ENCODE data around the gene ZDHHC9. TPM values are rescaled to one million over a fixed set of nuclear protein-coding genes. Genes with fewer than 3 reads are reported as not detected.

ZDHHC9 gene
- polyA plus RNA-seq, 2 donors = 4.6 to 8.1 TPM

DNA sequence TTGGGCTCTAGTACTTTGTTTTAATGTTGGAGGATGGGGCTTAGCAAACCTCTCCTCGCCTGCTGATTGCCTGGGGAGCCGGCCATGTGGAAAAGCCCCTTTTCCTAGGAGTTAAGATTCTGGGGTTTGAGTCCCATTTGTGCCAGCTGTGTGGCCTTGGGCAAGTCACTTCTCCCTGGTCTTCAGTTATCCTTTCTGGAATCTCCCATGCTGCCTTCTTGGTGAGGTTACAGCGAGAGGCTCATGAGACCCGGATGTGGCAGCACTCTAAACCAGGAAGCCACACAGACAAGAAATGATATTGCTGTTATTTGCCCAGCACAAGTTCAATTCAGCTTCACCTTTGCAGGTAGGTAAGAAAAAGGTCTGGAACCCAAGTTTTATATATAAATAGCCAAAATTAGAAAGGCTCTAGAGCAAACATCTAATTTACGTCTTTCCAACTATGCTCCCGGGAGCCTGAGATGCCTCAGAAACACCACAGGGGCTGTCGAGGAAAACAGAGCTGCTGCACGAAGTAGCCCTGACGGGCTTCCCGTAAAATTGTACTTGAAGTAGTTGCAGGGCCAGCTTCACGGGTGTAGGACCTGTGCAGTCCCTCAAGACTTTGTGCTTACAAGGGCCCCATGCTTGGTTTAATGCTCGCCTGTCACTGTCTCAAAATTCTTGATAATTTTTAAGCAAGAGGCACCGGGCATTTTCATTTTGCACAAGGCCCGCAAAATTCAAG, 72.3 kb downstream of the ZDHHC9 start:
- Histone ChIP-seq H3K27ac (ENCODE audit: low read depth in 2 of 2, low read length in 1 of 2) (no peak overlapping the region), H3K9me3 (ENCODE audit: control insufficient read depth in 2 of 2, insufficient read depth in 1 of 2, low read depth in 1 of 2, low read length in 1 of 2) (no peaks in the 10 kb centered on the region), H3K27me3 (ENCODE audit: control insufficient read depth in 1 of 2, insufficient read depth in 2 of 2, low read length in 2 of 2) (no peaks in the 10 kb centered on the region), H3K4me1 (ENCODE audit: control insufficient read depth in 2 of 2, insufficient read depth in 2 of 2, low read length in 1 of 2) (no peaks in the 10 kb centered on the region), H3K36me3 (ENCODE audit: control insufficient read depth in 2 of 2, insufficient read depth in 2 of 2, low read length in 1 of 2) (no peaks in the 10 kb centered on the region), H3K4me3 (ENCODE audit: low read depth in 1 of 2, low read length in 2 of 2) (no peak overlapping the region)
- 73 to 76% methylated on average over 14 of the region's 14 CpGs for WGBS, 2 donors

DNA sequence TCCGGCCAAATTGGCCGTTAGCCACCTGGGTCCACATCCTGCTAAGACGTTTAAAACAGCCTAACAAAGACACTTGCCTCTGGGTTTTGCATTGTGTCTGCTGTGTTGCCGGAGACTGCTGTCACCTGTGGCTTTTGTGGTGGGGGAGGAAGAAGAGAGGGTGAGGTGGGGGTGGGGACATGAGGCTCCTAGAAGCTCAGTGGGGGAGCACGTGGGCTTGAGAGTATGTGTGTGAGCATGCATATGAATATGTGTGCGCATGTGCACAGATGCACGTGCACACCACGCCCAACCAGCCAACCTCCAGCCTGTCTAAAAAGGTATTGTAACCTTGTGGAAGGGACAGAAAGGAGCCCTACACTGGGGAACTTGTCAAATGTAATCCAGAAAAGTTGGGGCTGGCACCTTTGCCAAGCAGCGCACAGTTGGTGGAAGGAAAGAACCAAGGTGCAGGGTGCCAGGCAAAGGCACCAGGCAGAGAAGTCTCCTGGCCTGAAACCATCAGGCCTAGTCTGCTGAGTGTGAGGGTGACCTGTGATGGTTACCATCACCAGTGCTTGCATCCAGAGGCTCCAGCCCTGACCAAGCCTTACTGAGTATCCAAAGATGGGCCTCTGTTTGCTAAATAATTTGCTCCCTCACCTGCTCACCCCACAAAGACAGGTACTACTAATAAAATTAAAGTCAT, 74.1 kb downstream of the ZDHHC9 start:
- H3K36me3 ChIP-seq (ENCODE audit: control insufficient read depth in 2 of 2, insufficient read depth in 2 of 2, low read length in 1 of 2) = no peaks in the 10 kb centered on the region
- no peak overlapping the region for H3K27ac ChIP-seq (ENCODE audit: low read depth in 2 of 2, low read length in 1 of 2)
- H3K4me3 ChIP-seq (ENCODE audit: low read depth in 1 of 2, low read length in 2 of 2) = no peak overlapping the region
- no peaks in the 10 kb centered on the region for H3K27me3 ChIP-seq (ENCODE audit: control insufficient read depth in 1 of 2, insufficient read depth in 2 of 2, low read length in 2 of 2)
- no peaks in the 10 kb centered on the region for H3K9me3 ChIP-seq (ENCODE audit: control insufficient read depth in 2 of 2, insufficient read depth in 1 of 2, low read depth in 1 of 2, low read length in 1 of 2)
- WGBS, 2 donors = 54 to 62% methylated on average over 9 of the region's 9 CpGs
- H3K4me1 ChIP-seq (ENCODE audit: control insufficient read depth in 2 of 2, insufficient read depth in 2 of 2, low read length in 1 of 2) = no peaks in the 10 kb centered on the region

DNA sequence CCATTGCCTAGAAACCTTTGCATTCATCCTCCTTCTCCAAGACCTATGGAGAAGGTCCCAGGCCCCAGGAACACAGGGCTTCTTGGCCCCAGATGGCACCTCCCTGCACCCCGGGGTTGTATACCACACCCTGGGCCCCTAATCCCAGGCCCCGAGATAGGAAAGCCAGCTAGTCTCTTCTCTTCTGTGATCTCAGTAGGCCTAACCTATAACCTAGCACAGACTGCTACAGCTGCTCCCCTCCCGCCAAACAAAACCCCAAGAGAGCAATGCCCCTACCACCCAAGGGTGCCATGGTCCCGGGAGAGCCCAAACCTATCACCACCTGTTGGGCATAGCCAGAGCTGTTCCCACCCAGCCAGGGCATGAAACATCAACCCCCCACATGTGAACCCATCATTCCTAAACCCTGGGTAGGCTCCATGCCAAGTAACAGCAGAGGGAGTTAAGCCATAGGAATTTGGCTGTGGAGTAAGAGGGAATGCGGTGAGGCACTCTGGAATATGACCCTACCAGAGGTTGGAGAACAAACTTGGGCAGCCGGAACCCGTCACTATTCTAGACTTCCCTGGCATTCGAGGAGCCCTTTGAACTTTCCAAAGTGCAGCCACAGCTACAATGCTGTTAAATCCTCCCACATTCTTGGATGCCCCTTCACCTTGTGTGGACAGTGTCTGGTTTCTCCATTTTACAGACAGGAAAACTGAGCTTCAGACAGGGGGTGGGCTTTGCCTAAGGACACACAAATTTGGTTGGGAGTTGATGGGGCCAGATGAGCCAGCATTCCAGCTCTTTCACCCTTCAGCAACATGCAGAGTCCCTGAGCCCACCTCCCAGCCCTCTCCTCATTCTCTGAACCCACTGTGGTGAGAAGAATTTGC, 74.9 kb downstream of the ZDHHC9 start:
- Histone ChIP-seq H3K36me3 (ENCODE audit: control insufficient read depth in 2 of 2, insufficient read depth in 2 of 2, low read length in 1 of 2) (no peaks in the 10 kb centered on the region), H3K27ac (ENCODE audit: low read depth in 2 of 2, low read length in 1 of 2) (no peak overlapping the region)
- WGBS, 2 donors = 80 to 86% methylated on average over 8 of the region's 8 CpGs

DNA sequence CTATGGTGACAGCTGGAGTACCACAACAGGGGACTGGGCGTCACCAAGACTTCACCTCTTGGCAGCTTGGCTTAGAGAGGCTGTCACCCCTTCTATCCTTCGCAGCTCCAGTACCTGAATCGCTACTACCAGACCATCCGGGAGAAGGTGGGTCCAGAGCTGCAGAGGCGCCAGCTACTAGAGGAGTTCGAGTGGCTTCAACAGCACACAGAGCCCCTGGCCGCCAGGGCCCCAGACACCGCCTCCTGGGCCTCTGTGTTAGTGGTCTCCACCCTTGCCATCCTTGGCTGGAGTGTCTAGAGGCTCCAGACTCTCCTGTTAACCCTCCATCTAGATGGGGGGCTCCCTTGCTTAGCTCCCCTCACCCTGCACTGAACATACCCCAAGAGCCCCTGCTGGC, 75.5 kb downstream of the ZDHHC9 start:
- no peak overlapping the region for H3K4me3 ChIP-seq (ENCODE audit: low read depth in 1 of 2, low read length in 2 of 2)
- no peak overlapping the region for H3K27ac ChIP-seq (ENCODE audit: low read depth in 2 of 2, low read length in 1 of 2)
- no peaks in the 10 kb centered on the region for H3K9me3 ChIP-seq (ENCODE audit: control insufficient read depth in 2 of 2, insufficient read depth in 1 of 2, low read depth in 1 of 2, low read length in 1 of 2)
- 91 to 94% methylated on average over 8 of the region's 8 CpGs for WGBS, 2 donors
- no peaks in the 10 kb centered on the region for H3K36me3 ChIP-seq (ENCODE audit: control insufficient read depth in 2 of 2, insufficient read depth in 2 of 2, low read length in 1 of 2)
- H3K27me3 ChIP-seq (ENCODE audit: control insufficient read depth in 1 of 2, insufficient read depth in 2 of 2, low read length in 2 of 2) = no peaks in the 10 kb centered on the region
- no peaks in the 10 kb centered on the region for H3K4me1 ChIP-seq (ENCODE audit: control insufficient read depth in 2 of 2, insufficient read depth in 2 of 2, low read length in 1 of 2)

More for the DNA sequence above, 74.9 kb downstream of the ZDHHC9 start:
- Histone ChIP-seq H3K9me3 (ENCODE audit: control insufficient read depth in 2 of 2, insufficient read depth in 1 of 2, low read depth in 1 of 2, low read length in 1 of 2) (no peaks in the 10 kb centered on the region), H3K4me1 (ENCODE audit: control insufficient read depth in 2 of 2, insufficient read depth in 2 of 2, low read length in 1 of 2) (no peaks in the 10 kb centered on the region), H3K4me3 (ENCODE audit: low read depth in 1 of 2, low read length in 2 of 2) (no peak overlapping the region), H3K27me3 (ENCODE audit: control insufficient read depth in 1 of 2, insufficient read depth in 2 of 2, low read length in 2 of 2) (no peaks in the 10 kb centered on the region)

DNA sequence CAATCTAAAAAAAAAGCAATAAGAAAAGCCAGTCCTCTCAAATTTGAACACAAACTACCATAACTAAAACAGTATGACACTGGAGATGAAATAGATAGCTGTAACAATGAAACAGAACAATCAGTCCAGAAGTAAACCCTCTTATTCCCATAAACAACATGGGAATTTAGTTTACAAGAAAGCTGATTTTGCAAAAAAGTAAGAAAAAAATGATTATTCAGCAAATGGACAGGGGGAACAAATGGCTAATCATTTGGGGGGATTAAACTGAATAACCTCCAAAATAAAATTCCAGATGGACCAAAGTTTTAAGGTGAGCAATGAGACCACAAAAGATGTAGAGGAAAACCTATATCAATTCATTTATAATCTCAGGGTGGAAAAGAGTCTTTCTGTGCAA, 80.0 kb downstream of the ZDHHC9 start:
- H3K36me3 ChIP-seq (ENCODE audit: control insufficient read depth in 2 of 2, insufficient read depth in 2 of 2, low read length in 1 of 2) = no peaks in the 10 kb centered on the region
- no peaks in the 10 kb centered on the region for H3K4me1 ChIP-seq (ENCODE audit: control insufficient read depth in 2 of 2, insufficient read depth in 2 of 2, low read length in 1 of 2)
- H3K27ac ChIP-seq (ENCODE audit: low read depth in 2 of 2, low read length in 1 of 2) = no peak overlapping the region
- no peaks in the 10 kb centered on the region for H3K9me3 ChIP-seq (ENCODE audit: control insufficient read depth in 2 of 2, insufficient read depth in 1 of 2, low read depth in 1 of 2, low read length in 1 of 2)
- H3K27me3 ChIP-seq (ENCODE audit: control insufficient read depth in 1 of 2, insufficient read depth in 2 of 2, low read length in 2 of 2) = no peaks in the 10 kb centered on the region
- H3K4me3 ChIP-seq (ENCODE audit: low read depth in 1 of 2, low read length in 2 of 2) = no peak overlapping the region

DNA sequence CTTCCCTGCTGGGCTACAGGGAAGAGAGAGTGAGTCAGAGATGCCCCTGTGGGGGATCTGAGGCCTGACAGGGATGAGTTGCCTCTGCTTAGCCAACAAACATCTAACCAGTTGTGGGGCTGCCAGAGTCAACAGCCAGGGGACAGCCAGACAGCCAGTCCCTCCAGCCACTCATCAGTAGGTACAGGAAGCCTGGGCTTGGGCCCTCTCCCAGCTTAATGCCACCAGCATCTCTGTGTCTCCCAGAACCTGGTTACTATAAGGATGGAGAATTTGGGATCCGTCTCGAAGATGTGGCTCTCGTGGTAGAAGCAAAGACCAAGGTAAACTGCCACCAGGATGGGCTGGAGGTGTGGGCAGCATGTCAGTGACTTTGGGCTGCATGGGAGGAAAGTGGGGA, 81.2 kb downstream of the ZDHHC9 start:
- Histone ChIP-seq H3K36me3 (ENCODE audit: control insufficient read depth in 2 of 2, insufficient read depth in 2 of 2, low read length in 1 of 2) (no peaks in the 10 kb centered on the region), H3K4me1 (ENCODE audit: control insufficient read depth in 2 of 2, insufficient read depth in 2 of 2, low read length in 1 of 2) (no peaks in the 10 kb centered on the region), H3K27me3 (ENCODE audit: control insufficient read depth in 1 of 2, insufficient read depth in 2 of 2, low read length in 2 of 2) (no peaks in the 10 kb centered on the region), H3K9me3 (ENCODE audit: control insufficient read depth in 2 of 2, insufficient read depth in 1 of 2, low read depth in 1 of 2, low read length in 1 of 2) (no peaks in the 10 kb centered on the region), H3K4me3 (ENCODE audit: low read depth in 1 of 2, low read length in 2 of 2) (no peak overlapping the region), H3K27ac (ENCODE audit: low read depth in 2 of 2, low read length in 1 of 2) (no peak overlapping the region)
- WGBS, 2 donors = 85 to 93% methylated on average over 3 of the region's 3 CpGs

DNA sequence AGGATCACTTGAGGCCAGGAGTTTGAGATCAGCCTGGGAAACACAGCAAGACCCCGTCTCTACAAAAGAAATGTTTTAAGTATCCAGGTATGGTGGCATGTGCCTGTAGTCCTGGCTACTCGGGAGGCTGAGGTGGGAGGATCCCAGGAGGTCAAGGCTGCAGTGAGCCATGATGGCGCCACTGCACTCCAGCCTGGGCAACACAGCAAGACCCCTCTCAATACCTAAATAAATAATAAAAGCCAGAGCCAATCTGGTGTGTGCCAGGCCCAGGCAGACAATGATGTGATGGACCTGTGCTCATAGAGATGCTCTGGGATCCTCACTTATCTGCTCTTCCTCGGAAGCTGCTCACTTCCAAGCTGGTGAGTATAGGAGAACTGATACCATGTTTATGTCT, 82.1 kb downstream of the ZDHHC9 start:
- H3K9me3 ChIP-seq (ENCODE audit: control insufficient read depth in 2 of 2, insufficient read depth in 1 of 2, low read depth in 1 of 2, low read length in 1 of 2) = no peaks in the 10 kb centered on the region
- H3K27me3 ChIP-seq (ENCODE audit: control insufficient read depth in 1 of 2, insufficient read depth in 2 of 2, low read length in 2 of 2) = no peaks in the 10 kb centered on the region
- H3K36me3 ChIP-seq (ENCODE audit: control insufficient read depth in 2 of 2, insufficient read depth in 2 of 2, low read length in 1 of 2) = no peaks in the 10 kb centered on the region
- H3K4me3 ChIP-seq (ENCODE audit: low read depth in 1 of 2, low read length in 2 of 2) = no peak overlapping the region
- no peak overlapping the region for H3K27ac ChIP-seq (ENCODE audit: low read depth in 2 of 2, low read length in 1 of 2)
- H3K4me1 ChIP-seq (ENCODE audit: control insufficient read depth in 2 of 2, insufficient read depth in 2 of 2, low read length in 1 of 2) = no peaks in the 10 kb centered on the region
- 86 to 98% methylated on average over 4 of the region's 4 CpGs for WGBS, 2 donors

DNA sequence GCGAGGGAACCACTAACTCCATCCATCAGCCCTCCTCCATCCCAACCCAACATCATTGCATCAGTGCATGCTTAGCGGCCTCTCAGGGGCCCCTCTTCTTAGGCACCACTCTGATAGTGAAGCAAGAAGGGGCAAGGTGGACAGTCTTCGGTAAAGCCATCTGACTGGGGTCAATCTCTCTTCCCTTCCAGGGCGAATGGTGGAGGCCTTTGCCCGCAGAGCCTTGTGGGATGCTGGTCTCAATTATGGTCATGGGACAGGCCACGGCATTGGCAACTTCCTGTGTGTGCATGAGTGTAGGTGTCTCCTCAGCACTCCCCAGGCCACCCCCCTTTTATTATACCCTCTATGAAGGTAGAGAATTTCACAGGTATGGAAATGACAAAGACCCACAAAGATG, 82.7 kb downstream of the ZDHHC9 start:
- Histone ChIP-seq H3K4me3 (ENCODE audit: low read depth in 1 of 2, low read length in 2 of 2) (no peak overlapping the region), H3K4me1 (ENCODE audit: control insufficient read depth in 2 of 2, insufficient read depth in 2 of 2, low read length in 1 of 2) (no peaks in the 10 kb centered on the region), H3K36me3 (ENCODE audit: control insufficient read depth in 2 of 2, insufficient read depth in 2 of 2, low read length in 1 of 2) (no peaks in the 10 kb centered on the region), H3K27ac (ENCODE audit: low read depth in 2 of 2, low read length in 1 of 2) (no peak overlapping the region), H3K9me3 (ENCODE audit: control insufficient read depth in 2 of 2, insufficient read depth in 1 of 2, low read depth in 1 of 2, low read length in 1 of 2) (no peaks in the 10 kb centered on the region), H3K27me3 (ENCODE audit: control insufficient read depth in 1 of 2, insufficient read depth in 2 of 2, low read length in 2 of 2) (no peaks in the 10 kb centered on the region)
- WGBS, 2 donors = 91 to 93% methylated on average over 6 of the region's 6 CpGs

DNA sequence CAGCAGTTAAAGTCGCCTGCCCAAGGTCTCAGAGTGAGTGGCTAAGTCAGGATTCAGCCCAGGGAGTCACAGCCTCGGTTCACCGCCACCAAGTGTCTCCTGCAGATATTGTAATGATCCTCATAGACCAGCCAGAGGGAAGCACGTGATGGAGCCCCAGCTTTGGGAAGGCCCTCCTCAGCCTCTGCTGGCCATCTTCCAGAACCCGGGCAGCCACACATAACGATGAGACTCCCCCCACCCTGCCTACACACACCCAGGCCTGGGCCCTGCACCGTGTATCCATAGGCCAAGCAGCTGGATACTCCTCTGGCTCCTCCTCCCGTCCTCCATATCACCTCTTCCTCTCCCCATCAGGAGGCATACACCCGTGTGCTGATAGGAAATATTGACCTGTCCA, 83.5 kb downstream of the ZDHHC9 start:
- peak overlapping the region in 1 of 2 donors; percentile 56 for H3K27ac ChIP-seq (ENCODE audit: low read depth in 2 of 2, low read length in 1 of 2)
- no peaks in the 10 kb centered on the region for H3K27me3 ChIP-seq (ENCODE audit: control insufficient read depth in 1 of 2, insufficient read depth in 2 of 2, low read length in 2 of 2)
- no peak overlapping the region for H3K4me3 ChIP-seq (ENCODE audit: low read depth in 1 of 2, low read length in 2 of 2)
- H3K4me1 ChIP-seq (ENCODE audit: control insufficient read depth in 2 of 2, insufficient read depth in 2 of 2, low read length in 1 of 2) = no peaks in the 10 kb centered on the region
- WGBS, 2 donors = 58 to 70% methylated on average over 9 of the region's 9 CpGs
- no peaks in the 10 kb centered on the region for H3K9me3 ChIP-seq (ENCODE audit: control insufficient read depth in 2 of 2, insufficient read depth in 1 of 2, low read depth in 1 of 2, low read length in 1 of 2)
- no peaks in the 10 kb centered on the region for H3K36me3 ChIP-seq (ENCODE audit: control insufficient read depth in 2 of 2, insufficient read depth in 2 of 2, low read length in 1 of 2)
